Heart left ventricle (tissue), 16 donors: Measurements from ENCODE around the gene GPR39. TPM values are rescaled to one million over a fixed set of nuclear protein-coding genes. Genes with fewer than 3 reads are reported as not detected.
"Not testable (repeated sequence)": the region's sequence is repeated elsewhere in the genome, so short reads cannot be mapped to it uniquely, and the experiment has no call there.

Experiments used
- ATAC-seq, 4 donors: fragments of 200-7000 bp; cut with Tn5 transposase; one replicate each; pipeline ENCODE4 v1.9.1; 2020 to 2022; ENCODE audit warnings: moderate library complexity in 4 of 4, mild to moderate bottlenecking in 3 of 4, moderate number of reproducible peaks in 1 of 4
- DNase-seq, 5 donors: peaks; one replicate each; pipeline ENCODE4 v3.0.0-alpha.2; 2020
- H3K27ac ChIP-seq, 12 donors: fragments of 200-600 bp; sonication (generic) in 4 of 12; one replicate each; pipeline versions ENCODE4 v1.5.0 to v1.8.0; 2016 to 2022; ENCODE audit warnings: mild to moderate bottlenecking in 2 of 12
- H3K27me3 ChIP-seq, 9 donors: fragments of 200-600 bp; sonication (generic) in 2 of 9; one replicate each; pipeline versions ENCODE4 v1.5.1 to v1.8.0; 2016 to 2022; ENCODE audit warnings: mild to moderate bottlenecking in 3 of 9
- H3K36me3 ChIP-seq, 9 donors: fragments of 200-600 bp; sonication (generic) in 2 of 9; one replicate each; pipeline versions ENCODE4 v1.5.0 to v1.8.0; 2018 to 2022; ENCODE audit warnings: mild to moderate bottlenecking in 2 of 9
- H3K4me1 ChIP-seq, 12 donors: fragments of 200-600 bp; sonication (generic) in 4 of 12; one replicate each; pipeline versions ENCODE4 v1.5.0 to v1.8.0; 2016 to 2022; ENCODE audit warnings: mild to moderate bottlenecking in 3 of 12
- H3K4me3 ChIP-seq, 12 donors: fragments of 200-600 bp; sonication (generic) in 4 of 12; one replicate each; pipeline versions ENCODE4 v1.5.0 to v1.8.0; 2017 to 2022; ENCODE audit warnings: mild to moderate bottlenecking in 9 of 12, moderate library complexity in 4 of 12
- H3K9me3 ChIP-seq, 12 donors: fragments of 200-600 bp; sonication (generic) in 4 of 12; one replicate each; pipeline versions ENCODE4 v1.5.0 to v1.8.0; 2016 to 2022; ENCODE audit warnings: mild to moderate bottlenecking in 1 of 12
- POLR2A ChIP-seq, 2 donors: fragments of 450-650 bp; IDR thresholded peaks; one replicate each; pipeline ENCODE4 v1.6.1; 2017; ENCODE audit warnings: antibody characterized with exemption in 2 of 2, mild to moderate bottlenecking in 2 of 2, moderate library complexity in 2 of 2
- WGBS, 4 donors: extraction: QIAGEN DNeasy Blood & Tissue Kit in 2 of 4; methylation state at CpG; one replicate each; pipeline versions ENCODE4 v1.1.5 to v1.1.7; 2013 to 2018; 5-methylcytosine and 5-hydroxymethylcytosine counted together
- intact Hi-C, 10 donors: fragments of 100-400 bp; cut with DNase I; formaldehyde crosslinking; loops; one replicate each; pipeline versions ENCODE4 v1.11.1 to v1.14.2; 2022
- polyA plus RNA-seq, 2 donors: library from polyadenylated mRNA; stranded (reverse); fragments of 200-250 nt; gene quantifications; one replicate each; pipeline ENCODE4 v1.2.3, GENCODE V29; 2013
- total RNA-seq, 9 donors: library from RNA; depleted of rRNA in 2 of 9; stranded (reverse); fragments of >200 nt in 2 of 9; fragmentation: NEBNext Ultra II Directional in 3 of 9; extraction: Animal tissue kit (Norgen Biotek cat#: 25700) in 3 of 9; gene quantifications; one replicate each; pipeline versions ENCODE4 v1.1.0 to v1.2.4, GENCODE V29; 2016 to 2023
- TF ChIP-seq, protein P1 (sequence below), 12 donors: fragments of 200-600 bp; sonication (generic) in 4 of 12; IDR thresholded peaks; one replicate each; pipeline versions ENCODE4 v1.5.0 to v1.8.0; 2018 to 2022; ENCODE audit warnings: antibody characterized with exemption in 12 of 12, mild to moderate bottlenecking in 5 of 12
- donor health status: ischemic (EF 13 %, LVEDD 7.1; RV severe dilation, severe dysfunction).
- donor health status: healthy with polysubstance abuse.
- donor health status: DM: no; HTN: yes; CAD: no.
- donor health status: DM: no; HTN: no; CAD: no.
- donor health status: ischemic (EF 25% LVEDD 6.9; RV normal size, moderate dysfunction).
- donor health status: ischemic (EF 25% LVEDD 5.7; RV mildly dilated, moderate dysfunction).
- donor health status: healthy.
- donor health status: DM: yes; HTN: yes; CAD: no.
- donor health status: ischemic (EF 35%, LVEDD 5.7; RV mildly dilated, moderate dysfunction).
- donor health status: nonischemic (EF 11% LVEDD 7.7; RV severe dilation, severe dysfunction).
- donor health status: DM: yes; HTN: yes; CAD: no.
- donor health status: PGD.
- donor health status: ischemic (EF 29% LVEDD 5.4; RV normal size, mild dysfunction).
- donor health status: nonischemic (EF 23%, LVEDD 6.1; RV moderate dilation, normal function).

GPR39 gene
- total and polyA plus RNA-seq, 11 donors: 0.11 TPM; not detected in 10

DNA sequence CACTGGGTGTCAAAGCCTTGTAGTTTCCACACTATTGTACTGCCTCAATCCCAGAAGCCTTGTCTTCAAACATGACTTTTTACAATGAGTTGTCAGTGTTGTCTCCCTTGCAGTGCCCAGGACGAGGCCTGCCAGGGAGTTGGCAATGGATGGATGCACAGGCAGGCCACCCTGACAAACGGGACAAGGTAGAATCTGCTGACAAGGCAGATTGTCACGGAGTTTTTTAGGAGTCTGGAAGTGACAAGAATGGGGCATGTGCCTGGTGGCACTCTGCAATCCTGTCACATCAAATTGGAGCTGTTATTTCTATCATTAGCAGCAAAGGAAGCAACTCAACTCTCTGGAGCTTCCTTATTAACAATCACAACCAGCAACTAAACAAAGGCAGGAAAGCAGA is 25.2 kb upstream of the GPR39 start:
- ATAC-seq (no peak), DNase-seq (no peak)
- intact Hi-C loops: no loop called here
- no peak overlapping the region for H3K27ac ChIP-seq
- TF ChIP-seq, protein P1, sequence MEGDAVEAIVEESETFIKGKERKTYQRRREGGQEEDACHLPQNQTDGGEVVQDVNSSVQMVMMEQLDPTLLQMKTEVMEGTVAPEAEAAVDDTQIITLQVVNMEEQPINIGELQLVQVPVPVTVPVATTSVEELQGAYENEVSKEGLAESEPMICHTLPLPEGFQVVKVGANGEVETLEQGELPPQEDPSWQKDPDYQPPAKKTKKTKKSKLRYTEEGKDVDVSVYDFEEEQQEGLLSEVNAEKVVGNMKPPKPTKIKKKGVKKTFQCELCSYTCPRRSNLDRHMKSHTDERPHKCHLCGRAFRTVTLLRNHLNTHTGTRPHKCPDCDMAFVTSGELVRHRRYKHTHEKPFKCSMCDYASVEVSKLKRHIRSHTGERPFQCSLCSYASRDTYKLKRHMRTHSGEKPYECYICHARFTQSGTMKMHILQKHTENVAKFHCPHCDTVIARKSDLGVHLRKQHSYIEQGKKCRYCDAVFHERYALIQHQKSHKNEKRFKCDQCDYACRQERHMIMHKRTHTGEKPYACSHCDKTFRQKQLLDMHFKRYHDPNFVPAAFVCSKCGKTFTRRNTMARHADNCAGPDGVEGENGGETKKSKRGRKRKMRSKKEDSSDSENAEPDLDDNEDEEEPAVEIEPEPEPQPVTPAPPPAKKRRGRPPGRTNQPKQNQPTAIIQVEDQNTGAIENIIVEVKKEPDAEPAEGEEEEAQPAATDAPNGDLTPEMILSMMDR (IDR thresholded peaks at IDR 0.05): no peak
- no peak for TF ChIP-seq POLR2A (IDR thresholded peaks at IDR 0.05)
- H3K9me3 ChIP-seq: peaks cover 0 to 12% (median 0%) of the 10 kb centered on the region in 12 donors
- H3K4me3 ChIP-seq: no peak overlapping the region
- no peaks in the 10 kb centered on the region for H3K36me3 ChIP-seq
- WGBS, 4 donors: 53 to 70% (median 61%) methylated on average over 3 of the region's 3 CpGs
- H3K27me3 ChIP-seq: no peaks in the 10 kb centered on the region
- H3K4me1 ChIP-seq: no peaks in the 10 kb centered on the region

DNA sequence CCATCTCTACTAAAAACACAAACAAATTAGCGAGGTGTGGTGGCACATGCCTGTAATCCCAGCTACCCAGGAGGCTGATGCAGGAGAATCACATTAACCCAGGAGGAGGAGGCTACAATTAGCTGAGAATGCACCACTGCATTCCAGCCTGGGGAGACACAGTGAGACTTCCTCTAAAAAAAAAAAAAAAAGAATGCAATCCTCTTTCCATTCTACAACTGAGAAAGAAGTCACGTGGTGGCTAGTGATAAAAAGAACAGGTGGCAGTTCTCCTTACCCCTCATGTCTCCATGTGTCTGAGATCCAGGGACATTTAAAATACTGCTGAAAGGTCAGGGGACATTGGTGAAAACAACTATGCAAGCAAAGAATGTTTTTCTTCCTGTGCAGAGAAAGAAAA is 24.4 kb upstream of the GPR39 start:
- peaks cover 0 to 2% (median 0%) of the 10 kb centered on the region in 9 donors for H3K27me3 ChIP-seq
- no peaks in the 10 kb centered on the region for H3K36me3 ChIP-seq
- 25 to 30% (median 29%) methylated on average over 2 of the region's 2 CpGs for WGBS, 4 donors
- no peak for ATAC-seq
- H3K4me1 ChIP-seq: no peaks in the 10 kb centered on the region
- intact Hi-C loops: no loop called here
- TF ChIP-seq, protein P1 (IDR thresholded peaks at IDR 0.05): no peak
- TF ChIP-seq POLR2A (IDR thresholded peaks at IDR 0.05): no peak
- no peak overlapping the region for H3K4me3 ChIP-seq
- no peak for DNase-seq
- H3K27ac ChIP-seq: no peak overlapping the region
- H3K9me3 ChIP-seq: peaks cover 0 to 12% (median 0%) of the 10 kb centered on the region in 12 donors

GRCh38 chr2:132392879-132393278 is 23.7 kb upstream of the GPR39 start:
- ATAC-seq: no peak
- H3K36me3 ChIP-seq: no peaks in the 10 kb centered on the region
- no peak for DNase-seq
- no peak overlapping the region for H3K27ac ChIP-seq
- intact Hi-C loops: no loop called here
- no peaks in the 10 kb centered on the region for H3K4me1 ChIP-seq
- peaks cover 0 to 12% (median 0%) of the 10 kb centered on the region in 12 donors for H3K9me3 ChIP-seq
- TF ChIP-seq, protein P1 (IDR thresholded peaks at IDR 0.05): no peak
- no peak for TF ChIP-seq POLR2A (IDR thresholded peaks at IDR 0.05)
- 85 to 88% (median 88%) methylated on average over 7 of the region's 7 CpGs for WGBS, 4 donors
- no peak overlapping the region for H3K4me3 ChIP-seq
- peaks cover 0 to 8% (median 0%) of the 10 kb centered on the region in 9 donors for H3K27me3 ChIP-seq

- intact Hi-C loops, H3K9me3 ChIP-seq, DNase-seq, H3K27ac ChIP-seq, ATAC-seq, H3K36me3 ChIP-seq, H3K4me3 ChIP-seq, H3K4me1 ChIP-seq: not testable (repeated sequence)
- 40 to 81% (median 67%) methylated on average over 3 of the region's 3 CpGs for whole genome bisulfite sequencing, 4 donors
- peaks cover 0 to 10% (median 0%) of the 10 kb centered on the region in 9 donors for H3K27me3 ChIP-seq
These were observed 19.6 kb upstream of the GPR39 start for GRCh38 chr2:132397042-132397441.
